ENCODE data around the gene PLD4. TPM values are rescaled to one million over a fixed set of nuclear protein-coding genes. Genes with fewer than 3 reads are reported as not detected.
"Not testable (repeated sequence)": the region's sequence is repeated elsewhere in the genome, so short reads cannot be mapped to it uniquely, and the experiment has no call there.

The PLD4 gene
- total and polyA plus RNA-seq, 3 donors from 2014 or later = 1.1 to 1.7 (median 1.2) TPM

GRCh38 chr14:104942586-104942985, 17.9 kb downstream of the PLD4 start:
- no peak overlapping the region for H3K4me3 ChIP-seq
- intact Hi-C loops (cut with DNase I; ENCODE audit: low total_unique reads) = no loop called here

GRCh38 chr14:104943216-104944015, 18.7 kb downstream of the PLD4 start:
- H3K4me3 ChIP-seq; H3K27ac ChIP-seq; H3K27me3 ChIP-seq; H3K4me1 ChIP-seq; DNase-seq; intact Hi-C loops (cut with DNase I; ENCODE audit: low total_unique reads); H3K9me3 ChIP-seq; H3K36me3 ChIP-seq (ENCODE audit: low read depth, missing control alignments): not testable (repeated sequence)
- 93 to 98% methylated on average over 11 to 29 of the region's 29 CpGs for WGBS, 2 donors

More at GRCh38 chr14:104942586-104942985, 17.9 kb downstream of the PLD4 start:
- Histone ChIP-seq H3K4me1 (no peaks in the 10 kb centered on the region), H3K27ac (no peak overlapping the region), H3K36me3 (ENCODE audit: low read depth, missing control alignments) (no peaks in the 10 kb centered on the region), H3K9me3 (no peaks in the 10 kb centered on the region), H3K27me3 (no peaks in the 10 kb centered on the region)
- DNase-seq = no peak
- 85 to 90% methylated on average over 8 to 15 of the region's 16 CpGs for WGBS, 2 donors
- TF ChIP-seq POLR2A (IDR thresholded peaks at IDR 0.05) (no peak), CTCF (IDR thresholded peaks at IDR 0.05) (no peak)

GRCh38 chr14:104944016-104944308, 19.3 kb downstream of the PLD4 start:
- H3K4me3 ChIP-seq; intact Hi-C loops (cut with DNase I; ENCODE audit: low total_unique reads); H3K4me1 ChIP-seq; DNase-seq; H3K27ac ChIP-seq; H3K9me3 ChIP-seq; H3K27me3 ChIP-seq; H3K36me3 ChIP-seq (ENCODE audit: low read depth, missing control alignments): not testable (repeated sequence)
- WGBS, 2 donors = 88% methylated on average over 6 of the region's 6 CpGs

- H3K4me1 ChIP-seq; H3K36me3 ChIP-seq (ENCODE audit: low read depth, missing control alignments); DNase-seq; H3K27ac ChIP-seq; H3K27me3 ChIP-seq; H3K9me3 ChIP-seq; intact Hi-C loops (cut with DNase I; ENCODE audit: low total_unique reads); H3K4me3 ChIP-seq: not testable (repeated sequence)
- WGBS, 2 donors = 88 to 92% methylated on average over 18 to 29 of the region's 29 CpGs
Measured at GRCh38 chr14:104944436-104945205, 19.9 kb downstream of the PLD4 start.

GRCh38 chr14:104945266-104945665, 20.6 kb downstream of the PLD4 start:
- H3K27me3 ChIP-seq; H3K36me3 ChIP-seq (ENCODE audit: low read depth, missing control alignments); H3K9me3 ChIP-seq; DNase-seq; H3K27ac ChIP-seq; intact Hi-C loops (cut with DNase I; ENCODE audit: low total_unique reads); H3K4me1 ChIP-seq; H3K4me3 ChIP-seq: not testable (repeated sequence)
- WGBS, 2 donors = 82 to 92% methylated on average over 11 to 20 of the region's 20 CpGs

GRCh38 chr14:104945986-104946965, 21.6 kb downstream of the PLD4 start:
- H3K9me3 ChIP-seq; H3K27me3 ChIP-seq; H3K4me3 ChIP-seq; intact Hi-C loops (cut with DNase I; ENCODE audit: low total_unique reads); DNase-seq; H3K27ac ChIP-seq; H3K4me1 ChIP-seq; H3K36me3 ChIP-seq (ENCODE audit: low read depth, missing control alignments): not testable (repeated sequence)
- 94% methylated on average over 12 to 43 of the region's 43 CpGs for WGBS, 2 donors

- DNase-seq; intact Hi-C loops (cut with DNase I; ENCODE audit: low total_unique reads); H3K27me3 ChIP-seq; H3K36me3 ChIP-seq (ENCODE audit: low read depth, missing control alignments); H3K27ac ChIP-seq; H3K4me3 ChIP-seq; H3K9me3 ChIP-seq; H3K4me1 ChIP-seq: not testable (repeated sequence)
- 89 to 93% methylated on average over 13 of the region's 13 CpGs for WGBS, 2 donors
Measured at GRCh38 chr14:104947201-104947600, 22.5 kb downstream of the PLD4 start.

- DNase-seq; H3K4me1 ChIP-seq; H3K4me3 ChIP-seq; H3K9me3 ChIP-seq; H3K36me3 ChIP-seq (ENCODE audit: low read depth, missing control alignments); H3K27me3 ChIP-seq; intact Hi-C loops (cut with DNase I; ENCODE audit: low total_unique reads); H3K27ac ChIP-seq: not testable (repeated sequence)
- 85 to 91% methylated on average over 9 to 35 of the region's 35 CpGs for WGBS, 2 donors
Measured at GRCh38 chr14:104947881-104948735, 23.4 kb downstream of the PLD4 start.
